Measurements from ENCODE around the gene DPF3.

- TF ChIP-seq CTCF (IDR thresholded peaks at IDR 0.05) (no peak), POLR2A (IDR thresholded peaks at IDR 0.05) (no peak)
Observed at GRCh38 chr14:72616811-72617210, 277.1 kb downstream of the DPF3 start.
